Tibial artery (tissue), 4 donors: Measurements from ENCODE around the gene DMBT1.

Source experiments
- DNase-seq, 2 donors: peaks; one replicate each; pipeline ENCODE4 v3.0.0-alpha.2; 2019
- H3K27ac ChIP-seq, 2 donors: fragments of 200-600 bp; sonication (generic) in 1 of 2; 1 replicate in 1 of 2; 2 replicates in 1 of 2; pipeline ENCODE4 v1.5.1; 2018 to 2019; ENCODE audit warnings: mild to moderate bottlenecking in 1 of 2
- H3K27me3 ChIP-seq, 2 donors: fragments of 200-600 bp; sonication (generic) in 1 of 2; one replicate each; pipeline versions ENCODE4 v1.5.1 to v1.6.0; 2016 to 2019
- H3K36me3 ChIP-seq, 3 donors: fragments of 200-600 bp; sonication (generic) in 2 of 3; one replicate each; pipeline ENCODE4 v1.5.1; 2016 to 2019; ENCODE audit warnings: mild to moderate bottlenecking in 2 of 3
- H3K4me1 ChIP-seq, 4 donors: fragments of 200-600 bp; sonication (generic) in 2 of 4; 1 replicate in 3 of 4; 2 replicates in 1 of 4; pipeline ENCODE4 v1.5.1; 2016 to 2019
- H3K4me3 ChIP-seq, 2 donors: fragments of 200-600 bp; sonication (generic) in 1 of 2; 1 replicate in 1 of 2; 2 replicates in 1 of 2; pipeline ENCODE4 v1.5.1; 2018 to 2019; ENCODE audit warnings: mild to moderate bottlenecking in 2 of 2
- H3K9me3 ChIP-seq, 3 donors: fragments of 200-600 bp; sonication (generic) in 1 of 3; one replicate each; pipeline ENCODE4 v1.5.1; 2016 to 2019
- intact Hi-C: fragments of 100-400 bp; cut with DNase I; formaldehyde crosslinking; loops from one replicate; pipeline ENCODE4 v1.15.0; 2023; ENCODE audit warnings: low total_unique reads
- TF ChIP-seq, protein P1 (sequence below), 2 experiments: fragments of 200-600 bp in 1 of 2; fragments of 450-650 bp in 1 of 2; IDR thresholded peaks; one replicate each; pipeline ENCODE4 v1.5.1; 2017 to 2019; ENCODE audit warnings: antibody characterized with exemption in 2 of 2, mild to moderate bottlenecking in 1 of 2, moderate library complexity in 1 of 2

The DMBT1 gene

DNA sequence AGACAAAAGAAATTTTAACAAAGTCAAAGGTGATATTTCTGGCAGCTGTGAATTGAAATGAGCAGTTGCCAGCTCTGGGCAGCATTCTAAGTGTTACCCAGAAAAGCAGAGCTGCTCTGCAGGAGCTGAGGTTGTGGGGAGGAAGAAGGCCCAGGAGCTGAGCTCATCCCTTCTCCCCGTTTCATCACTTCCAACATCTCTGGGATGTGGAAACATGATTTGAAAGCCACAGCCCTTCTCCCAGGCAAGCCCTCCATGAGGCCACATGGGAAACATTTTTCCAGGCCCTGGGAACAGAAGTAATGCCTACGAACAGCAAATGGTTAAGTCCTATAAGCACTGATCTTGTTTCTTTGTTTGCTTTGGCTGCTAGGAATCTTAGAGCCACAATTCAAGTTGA, 10.9 kb upstream of the DMBT1 start:
- no peak for DNase-seq
- Histone ChIP-seq H3K9me3 (no peaks in the 10 kb centered on the region), H3K27me3 (no peaks in the 10 kb centered on the region), H3K4me3 (no peak overlapping the region), H3K36me3 (no peaks in the 10 kb centered on the region), H3K4me1 (no peaks in the 10 kb centered on the region), H3K27ac (no peak overlapping the region)
- intact Hi-C loops = loop anchor here (5.0 kb wide), 1 partner anchor 197 kb away; no protein-coding TSS in a partner anchor
- TF ChIP-seq, protein P1, sequence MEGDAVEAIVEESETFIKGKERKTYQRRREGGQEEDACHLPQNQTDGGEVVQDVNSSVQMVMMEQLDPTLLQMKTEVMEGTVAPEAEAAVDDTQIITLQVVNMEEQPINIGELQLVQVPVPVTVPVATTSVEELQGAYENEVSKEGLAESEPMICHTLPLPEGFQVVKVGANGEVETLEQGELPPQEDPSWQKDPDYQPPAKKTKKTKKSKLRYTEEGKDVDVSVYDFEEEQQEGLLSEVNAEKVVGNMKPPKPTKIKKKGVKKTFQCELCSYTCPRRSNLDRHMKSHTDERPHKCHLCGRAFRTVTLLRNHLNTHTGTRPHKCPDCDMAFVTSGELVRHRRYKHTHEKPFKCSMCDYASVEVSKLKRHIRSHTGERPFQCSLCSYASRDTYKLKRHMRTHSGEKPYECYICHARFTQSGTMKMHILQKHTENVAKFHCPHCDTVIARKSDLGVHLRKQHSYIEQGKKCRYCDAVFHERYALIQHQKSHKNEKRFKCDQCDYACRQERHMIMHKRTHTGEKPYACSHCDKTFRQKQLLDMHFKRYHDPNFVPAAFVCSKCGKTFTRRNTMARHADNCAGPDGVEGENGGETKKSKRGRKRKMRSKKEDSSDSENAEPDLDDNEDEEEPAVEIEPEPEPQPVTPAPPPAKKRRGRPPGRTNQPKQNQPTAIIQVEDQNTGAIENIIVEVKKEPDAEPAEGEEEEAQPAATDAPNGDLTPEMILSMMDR (IDR thresholded peaks at IDR 0.05) = no peak

DNA sequence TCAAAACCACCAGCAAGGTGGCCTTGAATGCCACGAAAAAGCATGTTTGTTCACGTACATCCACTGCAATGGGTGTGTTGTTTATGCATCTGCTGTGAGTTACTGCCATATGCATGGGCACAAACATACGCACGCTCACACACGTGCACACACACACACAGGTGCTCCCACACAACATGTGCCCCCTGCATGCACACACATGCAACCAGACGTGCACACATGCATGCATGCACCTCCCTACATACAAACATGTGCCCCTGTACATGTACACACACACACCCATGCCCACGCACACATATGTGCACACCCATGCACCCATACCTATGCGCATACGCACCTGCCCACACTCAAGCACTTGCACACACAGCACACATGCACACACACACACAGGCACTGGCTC, 10.1 kb upstream of the DMBT1 start:
- H3K4me3 ChIP-seq = no peak overlapping the region
- H3K9me3 ChIP-seq = no peaks in the 10 kb centered on the region
- intact Hi-C loops = loop anchor here (5.0 kb wide), 1 partner anchor 198 kb away; no protein-coding TSS in a partner anchor
- no peak for DNase-seq
- no peaks in the 10 kb centered on the region for H3K27me3 ChIP-seq
- H3K36me3 ChIP-seq = no peaks in the 10 kb centered on the region
- TF ChIP-seq, protein P1 (IDR thresholded peaks at IDR 0.05) = no peak
- no peak overlapping the region for H3K27ac ChIP-seq
- H3K4me1 ChIP-seq = no peaks in the 10 kb centered on the region

DNA sequence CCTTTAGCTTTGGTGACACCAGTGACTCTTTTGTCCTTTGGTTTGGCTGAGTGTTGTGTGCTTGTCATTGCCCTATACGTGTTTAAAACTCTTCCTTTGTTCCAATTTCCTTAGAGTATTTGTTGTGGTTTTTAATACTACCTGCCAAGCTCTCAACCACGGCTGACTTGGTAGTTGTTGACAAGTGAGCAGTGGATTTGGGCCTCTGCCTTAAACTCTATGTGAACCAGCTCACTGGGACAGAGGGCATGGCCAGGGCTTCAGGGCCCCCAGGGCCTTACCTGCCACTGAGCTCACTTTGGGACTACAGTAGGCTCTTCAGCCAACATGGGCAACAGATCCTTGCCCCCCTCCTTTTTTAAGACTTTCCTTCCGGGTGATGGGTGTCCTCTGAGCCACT, 9.6 kb upstream of the DMBT1 start:
- H3K9me3 ChIP-seq = no peaks in the 10 kb centered on the region
- no peaks in the 10 kb centered on the region for H3K36me3 ChIP-seq
- intact Hi-C loops = loop anchor here (5.0 kb wide), 1 partner anchor 199 kb away; no protein-coding TSS in a partner anchor
- TF ChIP-seq, protein P1 (IDR thresholded peaks at IDR 0.05) = no peak
- H3K4me1 ChIP-seq = no peaks in the 10 kb centered on the region
- DNase-seq = no peak
- peaks cover 0 to under 1% of the 10 kb centered on the region in 2 donors for H3K27me3 ChIP-seq
- no peak overlapping the region for H3K4me3 ChIP-seq
- no peak overlapping the region for H3K27ac ChIP-seq

DNA sequence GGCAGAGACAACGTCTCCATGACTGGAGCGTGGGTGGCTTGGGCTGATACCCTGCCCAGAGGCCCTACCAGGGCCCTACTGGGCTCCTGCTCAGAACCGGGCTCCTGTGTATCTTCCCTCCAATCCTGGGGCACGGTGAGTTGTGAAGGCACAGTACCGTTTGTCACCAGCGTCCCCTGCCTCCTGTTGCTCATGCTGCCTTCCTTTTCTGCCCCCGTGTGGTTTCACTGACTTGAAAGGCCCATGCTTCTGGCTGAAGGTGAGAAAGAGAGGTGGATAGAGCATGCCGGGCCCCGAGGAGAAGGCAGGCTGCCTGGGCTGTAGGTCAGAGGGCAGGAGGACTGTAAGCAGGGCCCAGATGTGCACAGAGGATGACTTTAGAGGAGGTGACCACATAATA, 9.1 kb upstream of the DMBT1 start:
- Histone ChIP-seq H3K4me3 (no peak overlapping the region), H3K9me3 (no peaks in the 10 kb centered on the region), H3K4me1 (no peaks in the 10 kb centered on the region), H3K27me3 (peaks cover 0 to 5% of the 10 kb centered on the region in 2 donors), H3K27ac (no peak overlapping the region), H3K36me3 (no peaks in the 10 kb centered on the region)
- DNase-seq = no peak
- TF ChIP-seq, protein P1 (IDR thresholded peaks at IDR 0.05) = no peak
- intact Hi-C loops = loop anchor here (5.0 kb wide), 1 partner anchor 199 kb away; no protein-coding TSS in a partner anchor

DNA sequence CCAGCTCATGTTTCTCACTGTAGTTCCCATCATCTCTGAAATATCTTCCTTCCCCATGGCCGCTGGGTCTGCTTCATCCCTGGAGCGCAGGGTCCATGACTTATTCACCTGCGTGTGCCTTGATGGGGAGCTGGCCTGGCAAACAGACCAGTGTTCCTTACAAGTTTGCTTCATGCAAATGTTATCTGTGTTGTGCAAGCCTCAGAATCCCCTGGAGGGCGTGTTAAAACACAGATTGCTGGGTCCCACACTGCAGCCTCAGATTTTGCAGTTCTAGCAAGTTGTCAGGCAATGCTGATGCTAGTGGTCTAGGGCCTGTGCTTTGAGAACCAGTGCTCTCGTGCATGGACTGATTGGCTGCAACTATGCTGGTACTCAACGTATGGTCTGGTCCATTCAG, 7.2 kb upstream of the DMBT1 start:
- DNase-seq = no peak
- TF ChIP-seq, protein P1 (IDR thresholded peaks at IDR 0.05) = no peak
- Histone ChIP-seq H3K36me3 (no peaks in the 10 kb centered on the region), H3K27me3 (peaks cover 0 to 21% of the 10 kb centered on the region in 2 donors), H3K27ac (no peak overlapping the region), H3K4me1 (no peaks in the 10 kb centered on the region), H3K4me3 (no peak overlapping the region), H3K9me3 (no peaks in the 10 kb centered on the region)
- intact Hi-C loops = loop anchor here (5.0 kb wide), 1 partner anchor 201 kb away; no protein-coding TSS in a partner anchor
